ENCODE results near the gene REG3G. TPM values are rescaled to one million over a fixed set of nuclear protein-coding genes. Genes with fewer than 3 reads are reported as not detected.

REG3G gene
- total and polyA plus RNA-seq, 11 donors: 0.11 TPM; not detected in 10

DNA sequence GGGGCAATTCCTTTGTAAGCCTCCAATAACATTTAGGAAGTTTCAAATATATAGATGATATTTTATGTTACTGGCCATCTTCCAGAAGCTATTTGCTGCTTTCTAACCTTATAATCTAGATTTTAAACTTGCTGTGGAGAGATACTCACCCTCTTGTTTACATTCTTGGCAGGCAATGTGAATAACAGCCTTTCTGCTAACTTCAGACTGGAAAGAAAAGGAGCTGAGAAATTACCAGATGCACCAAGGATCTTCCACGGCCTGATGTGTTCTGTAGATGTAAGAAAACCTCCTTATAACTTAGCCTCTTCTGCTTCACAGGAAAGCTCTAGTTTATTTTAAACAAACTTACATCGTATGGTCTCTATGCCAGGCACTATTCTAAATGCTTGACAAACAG, 45.6 kb downstream of the REG3G start:
- 64 to 80% (median 76%) methylated on average over 2 of the region's 2 CpGs for WGBS, 4 donors
- intact Hi-C loops (cut with DNase I): no loop called here
- Histone ChIP-seq H3K9me3 (no peaks in the 10 kb centered on the region), H3K4me1 (no peaks in the 10 kb centered on the region), H3K4me3 (no peak overlapping the region), H3K27me3 (no peaks in the 10 kb centered on the region), H3K27ac (no peak overlapping the region), H3K36me3 (no peaks in the 10 kb centered on the region)
- no peak for DNase-seq
- TF ChIP-seq, protein P1, sequence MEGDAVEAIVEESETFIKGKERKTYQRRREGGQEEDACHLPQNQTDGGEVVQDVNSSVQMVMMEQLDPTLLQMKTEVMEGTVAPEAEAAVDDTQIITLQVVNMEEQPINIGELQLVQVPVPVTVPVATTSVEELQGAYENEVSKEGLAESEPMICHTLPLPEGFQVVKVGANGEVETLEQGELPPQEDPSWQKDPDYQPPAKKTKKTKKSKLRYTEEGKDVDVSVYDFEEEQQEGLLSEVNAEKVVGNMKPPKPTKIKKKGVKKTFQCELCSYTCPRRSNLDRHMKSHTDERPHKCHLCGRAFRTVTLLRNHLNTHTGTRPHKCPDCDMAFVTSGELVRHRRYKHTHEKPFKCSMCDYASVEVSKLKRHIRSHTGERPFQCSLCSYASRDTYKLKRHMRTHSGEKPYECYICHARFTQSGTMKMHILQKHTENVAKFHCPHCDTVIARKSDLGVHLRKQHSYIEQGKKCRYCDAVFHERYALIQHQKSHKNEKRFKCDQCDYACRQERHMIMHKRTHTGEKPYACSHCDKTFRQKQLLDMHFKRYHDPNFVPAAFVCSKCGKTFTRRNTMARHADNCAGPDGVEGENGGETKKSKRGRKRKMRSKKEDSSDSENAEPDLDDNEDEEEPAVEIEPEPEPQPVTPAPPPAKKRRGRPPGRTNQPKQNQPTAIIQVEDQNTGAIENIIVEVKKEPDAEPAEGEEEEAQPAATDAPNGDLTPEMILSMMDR (IDR thresholded peaks at IDR 0.05): no peak
- no peak for TF ChIP-seq POLR2A (IDR thresholded peaks at IDR 0.05)
- no peak for ATAC-seq

Other genes with a start within 250 kb of the REG3G start
- 1 to 10 TPM in 1 of 9 donors, under 1 TPM in 2, not detected in 6; 0.34 to 2.0 (median 0.88) TPM for gene REG1B, start 62.3 kb downstream of the REG3G start, total RNA-seq
- gene REG1B, start 62.3 kb downstream of the REG3G start, polyA plus RNA-seq: under 1 TPM; 0.27 to 0.69 TPM
- gene REG1A, start 94.8 kb downstream of the REG3G start, total RNA-seq: 1 to 10 TPM in 5 of 9 donors, not detected in 4; 1.2 to 2.8 (median 1.8) TPM
- 1 to 10 TPM in 1 of 2 donors, under 1 TPM in 1; 0.69 to 5.7 TPM for gene REG1A, start 94.8 kb downstream of the REG3G start, polyA plus RNA-seq
- not detected for gene REG3A, start 134.1 kb downstream of the REG3G start, total RNA-seq
- 1 to 10 TPM in 1 of 2 donors, under 1 TPM in 1; 0.27 to 1.3 TPM for gene REG3A, start 134.1 kb downstream of the REG3G start, polyA plus RNA-seq

Data from heart left ventricle (tissue), 16 donors.